ENCODE measurements around the gene HIPK2.

Gene HIPK2

DNA sequence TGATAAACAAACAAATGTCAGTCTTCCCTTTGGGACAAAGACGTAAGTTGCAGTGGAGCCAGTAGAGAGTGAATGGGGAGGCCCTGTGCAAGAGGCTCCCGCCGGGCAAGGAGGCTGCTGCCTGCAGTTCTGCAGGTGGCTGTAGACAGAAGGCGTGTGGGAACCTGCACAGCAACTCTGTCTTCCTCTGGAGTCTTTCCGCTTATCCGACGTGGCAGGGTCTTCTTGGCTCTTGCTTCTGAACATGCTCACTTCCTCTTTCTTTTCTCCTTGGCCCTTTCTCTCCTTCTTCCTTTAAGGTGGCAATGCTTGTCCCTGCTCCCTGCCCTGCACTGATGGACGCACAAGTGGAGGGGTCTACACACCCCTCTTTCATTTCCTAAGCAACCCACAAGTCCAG lies 122.5 kb downstream of the HIPK2 start:
- no peak for DNase-seq (ENCODE audit: low read depth in 2 of 2, low spot score in 1 of 2)

- DNase-seq (ENCODE audit: low read depth in 2 of 2, low spot score in 1 of 2): no peak
These were observed 123.3 kb downstream of the HIPK2 start for GRCh38 chr7:139654276-139655181.

GRCh38 chr7:139651914-139652313 lies 125.9 kb downstream of the HIPK2 start:
- no peak for DNase-seq (ENCODE audit: low read depth in 2 of 2, low spot score in 1 of 2)

DNA sequence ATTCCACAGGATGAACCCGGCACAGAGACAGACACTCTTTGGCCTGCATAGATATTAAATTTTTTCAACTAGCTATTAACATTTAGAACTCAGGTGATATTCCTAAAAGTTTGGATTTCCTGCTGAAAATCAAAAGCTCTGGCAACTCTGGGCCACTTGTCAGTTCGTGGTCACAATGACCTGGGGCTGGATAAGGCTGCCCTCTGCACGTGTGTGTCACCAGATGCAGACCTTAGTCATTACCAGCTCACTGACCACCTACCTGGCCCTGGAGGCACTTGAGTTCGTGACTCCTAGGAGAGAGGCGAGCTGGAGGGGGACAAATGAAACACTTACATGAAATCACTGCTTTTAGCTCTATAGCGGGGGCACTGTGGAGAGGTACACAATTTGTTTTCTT lies 126.5 kb downstream of the HIPK2 start:
- DNase-seq (ENCODE audit: low read depth in 2 of 2, low spot score in 1 of 2): no peak

DNA sequence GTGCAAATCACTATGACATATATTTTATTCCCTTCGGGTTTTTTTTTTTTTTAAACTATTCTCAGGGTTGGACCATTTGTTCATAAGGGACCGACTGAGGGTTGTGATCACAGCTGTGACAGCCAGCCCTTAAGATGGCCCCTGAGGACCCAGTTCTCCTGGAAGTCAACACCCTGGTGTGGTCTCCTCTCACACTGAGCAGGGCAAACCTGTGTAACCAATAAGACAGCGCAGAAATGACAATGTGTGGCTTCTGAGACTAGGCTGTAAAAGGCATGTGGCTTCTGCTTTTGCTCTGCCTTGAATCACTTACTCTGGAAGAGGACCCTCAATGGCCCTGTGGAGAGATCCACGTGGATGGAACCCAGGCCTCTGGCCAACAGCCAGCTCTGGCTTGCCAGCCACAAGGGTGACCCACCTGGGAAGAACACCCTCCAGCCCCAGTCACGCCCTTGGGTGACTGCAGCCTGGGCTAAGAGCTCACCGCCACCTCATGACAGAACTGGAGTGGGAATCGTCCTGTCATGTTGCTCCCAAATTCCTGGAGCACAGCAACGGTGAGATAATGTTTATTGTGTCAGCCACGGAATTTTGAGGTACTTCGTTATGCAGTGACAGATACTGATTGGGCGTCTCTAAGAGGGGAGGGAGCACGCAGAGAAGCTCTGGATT lies 127.2 kb downstream of the HIPK2 start:
- no peak for DNase-seq (ENCODE audit: low read depth in 2 of 2, low spot score in 1 of 2)

DNA sequence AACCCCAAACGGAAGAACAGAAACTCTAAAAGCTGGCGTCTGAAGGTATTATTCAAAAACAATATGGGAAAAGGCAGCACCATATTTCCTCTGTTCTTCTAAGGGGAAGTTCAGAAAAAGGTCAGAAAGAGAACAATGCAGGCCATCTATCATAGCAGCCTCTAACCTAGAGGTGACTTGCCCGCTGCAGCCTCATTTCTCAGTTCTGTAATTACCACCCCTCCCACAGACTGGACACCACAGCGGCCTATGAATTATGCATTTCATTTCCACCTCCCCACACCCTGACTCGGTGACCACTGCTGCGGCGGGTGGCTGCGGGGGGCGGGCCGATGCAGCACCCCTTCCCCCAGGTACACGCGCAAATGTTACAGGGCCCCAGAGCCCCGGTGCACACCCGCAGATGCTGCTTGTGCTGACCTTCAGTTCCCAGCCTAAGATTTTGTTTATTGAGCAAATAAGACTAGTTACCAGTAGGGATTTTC lies 128.8 kb downstream of the HIPK2 start:
- DNase-seq (ENCODE audit: low read depth in 2 of 2, low spot score in 1 of 2): no peak

GRCh38 chr7:139648391-139648861 lies 129.4 kb downstream of the HIPK2 start:
- DNase-seq (ENCODE audit: low read depth in 2 of 2, low spot score in 1 of 2): no peak

- DNase-seq (ENCODE audit: low read depth in 2 of 2, low spot score in 1 of 2): no peak
These were observed 129.9 kb downstream of the HIPK2 start for GRCh38 chr7:139647814-139648390.

- DNase-seq (ENCODE audit: low read depth in 2 of 2, low spot score in 1 of 2): no peak
These were observed 130.7 kb downstream of the HIPK2 start for GRCh38 chr7:139647085-139647484.

DNA sequence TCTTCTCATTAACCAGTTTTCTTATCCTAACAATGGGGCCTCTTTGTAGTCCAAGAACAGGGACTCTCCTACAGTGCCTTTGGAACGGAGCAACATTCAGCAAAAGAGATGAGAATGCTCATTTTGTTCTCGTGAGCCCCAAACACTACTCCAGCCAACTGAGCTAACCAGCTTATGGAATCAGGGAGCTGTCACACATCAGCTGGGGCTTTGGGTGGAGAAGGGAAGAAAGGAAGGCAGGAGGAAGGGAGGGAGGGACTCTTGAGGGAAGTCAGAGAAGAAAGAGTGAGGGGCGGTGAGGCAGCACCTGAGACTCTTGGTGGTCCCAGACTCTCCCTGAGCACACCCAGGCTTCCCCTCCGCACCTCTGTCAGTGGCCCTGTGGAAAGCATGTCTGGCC lies 131.2 kb downstream of the HIPK2 start:
- DNase-seq (ENCODE audit: low read depth in 2 of 2, low spot score in 1 of 2): no peak

- peak; percentile 49 to 75 for DNase-seq (ENCODE audit: low read depth in 2 of 2, low spot score in 1 of 2)
These were observed 131.9 kb downstream of the HIPK2 start for GRCh38 chr7:139645572-139646523.

- DNase-seq (ENCODE audit: low read depth in 2 of 2, low spot score in 1 of 2): no peak
These were observed 133.7 kb downstream of the HIPK2 start for GRCh38 chr7:139643951-139644585.

- no peak for DNase-seq (ENCODE audit: low read depth in 2 of 2, low spot score in 1 of 2)
These were observed 135.5 kb downstream of the HIPK2 start for GRCh38 chr7:139642283-139642682.

- no peak for DNase-seq (ENCODE audit: low read depth in 2 of 2, low spot score in 1 of 2)
These were observed 136.3 kb downstream of the HIPK2 start for GRCh38 chr7:139641337-139641992.

DNA sequence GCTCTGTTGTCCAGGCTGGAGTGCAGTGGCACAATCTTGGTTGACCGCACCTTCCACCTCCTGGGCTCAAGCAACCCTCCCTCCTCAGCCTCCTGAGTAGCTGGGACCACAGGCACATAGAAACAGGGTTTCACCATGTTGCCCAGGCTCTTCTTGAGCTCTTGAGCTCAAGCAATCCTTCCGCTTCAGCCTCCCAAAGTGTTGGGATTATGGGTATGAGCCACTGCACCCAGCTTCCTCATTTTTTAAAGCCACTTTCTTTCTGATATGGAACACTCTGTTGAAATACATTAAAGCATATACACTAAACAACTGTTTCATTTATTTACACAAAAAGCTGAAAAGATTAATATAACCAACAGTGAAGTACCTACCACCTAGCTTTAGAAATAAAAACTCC lies 137.1 kb downstream of the HIPK2 start:
- no peak for DNase-seq (ENCODE audit: low read depth in 2 of 2, low spot score in 1 of 2)

DNA sequence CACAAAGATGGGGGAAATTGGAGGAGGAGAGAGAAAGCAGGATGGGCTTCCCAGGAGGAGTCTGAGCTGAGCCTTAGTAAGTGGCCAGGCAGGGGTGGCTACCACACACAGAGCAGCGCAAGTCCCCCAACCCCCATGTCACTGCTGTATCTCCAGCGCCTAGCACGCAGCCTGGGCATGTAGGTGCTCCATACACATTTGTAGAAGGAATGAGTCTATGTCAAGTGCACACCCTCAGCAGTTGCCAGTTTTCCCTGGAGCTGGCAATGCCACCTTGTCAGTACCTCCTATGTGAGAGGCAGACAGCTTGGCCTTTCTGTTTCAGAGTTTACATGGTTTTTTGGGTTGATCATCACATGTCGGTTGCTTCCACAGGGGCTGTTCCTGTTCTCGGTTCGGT lies 138.2 kb downstream of the HIPK2 start:
- no peak for DNase-seq (ENCODE audit: low read depth in 2 of 2, low spot score in 1 of 2)

GRCh38 chr7:139635526-139636302 lies 142.1 kb downstream of the HIPK2 start:
- peak; percentile 39 to 46 for DNase-seq (ENCODE audit: low read depth in 2 of 2, low spot score in 1 of 2)

DNA sequence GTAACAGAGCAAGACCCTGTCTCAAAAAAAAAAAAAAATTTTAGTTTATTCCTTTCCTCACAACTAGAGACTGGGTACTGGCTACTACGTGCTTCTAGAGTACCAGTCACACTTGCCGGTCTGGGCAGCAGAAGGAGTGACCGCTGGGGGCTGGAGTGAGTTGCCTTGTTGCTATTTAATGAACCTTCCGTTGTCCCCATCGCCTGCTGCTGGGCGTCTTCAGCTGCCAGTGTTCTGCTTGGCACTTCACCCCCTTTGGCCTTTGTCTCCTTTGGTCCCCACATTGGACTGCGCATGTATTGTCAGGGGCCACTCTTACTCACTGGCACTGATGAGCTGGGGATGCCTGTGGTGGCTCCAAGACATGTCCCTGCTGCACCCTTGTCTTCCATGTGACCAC lies 143.7 kb downstream of the HIPK2 start:
- no peak for DNase-seq (ENCODE audit: low read depth in 2 of 2, low spot score in 1 of 2)

DNA sequence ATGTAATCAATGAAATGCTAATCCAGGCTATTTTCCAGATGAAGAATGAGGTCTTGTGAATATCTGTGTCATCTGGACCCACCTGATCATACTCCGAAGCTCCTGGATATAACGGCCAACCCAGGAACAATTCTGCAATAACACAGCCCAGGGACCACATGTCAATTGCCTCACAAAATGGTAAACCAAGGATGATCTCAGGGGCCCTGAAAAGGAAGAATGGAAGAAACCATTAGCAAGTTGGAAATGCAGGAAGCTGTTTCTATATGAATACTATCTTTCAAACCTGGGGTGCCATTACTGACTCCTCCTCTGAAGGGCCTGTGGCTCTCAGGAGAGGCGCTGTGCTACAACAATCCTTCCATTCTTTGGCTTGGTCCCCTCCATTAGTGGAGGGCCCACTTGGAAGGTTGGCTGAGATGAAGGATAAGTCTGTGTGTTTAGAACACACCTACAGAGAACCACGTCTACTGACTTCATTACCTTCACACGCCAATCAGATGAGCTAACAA lies 146.2 kb downstream of the HIPK2 start:
- DNase-seq (ENCODE audit: low read depth in 2 of 2, low spot score in 1 of 2): no peak
